Tibial artery (tissue), 4 donors: Measurements from ENCODE around the gene CNGA1.

Experiments used
- DNase-seq, 2 donors: peaks; one replicate each; pipeline ENCODE4 v3.0.0-alpha.2; 2019
- H3K27ac ChIP-seq, 2 donors: fragments of 200-600 bp; sonication (generic) in 1 of 2; 1 replicate in 1 of 2; 2 replicates in 1 of 2; pipeline ENCODE4 v1.5.1; 2018 to 2019; ENCODE audit warnings: mild to moderate bottlenecking in 1 of 2
- H3K27me3 ChIP-seq, 2 donors: fragments of 200-600 bp; sonication (generic) in 1 of 2; one replicate each; pipeline versions ENCODE4 v1.5.1 to v1.6.0; 2016 to 2019
- H3K36me3 ChIP-seq, 3 donors: fragments of 200-600 bp; sonication (generic) in 2 of 3; one replicate each; pipeline ENCODE4 v1.5.1; 2016 to 2019; ENCODE audit warnings: mild to moderate bottlenecking in 2 of 3
- H3K4me1 ChIP-seq, 4 donors: fragments of 200-600 bp; sonication (generic) in 2 of 4; 1 replicate in 3 of 4; 2 replicates in 1 of 4; pipeline ENCODE4 v1.5.1; 2016 to 2019
- H3K4me3 ChIP-seq, 2 donors: fragments of 200-600 bp; sonication (generic) in 1 of 2; 1 replicate in 1 of 2; 2 replicates in 1 of 2; pipeline ENCODE4 v1.5.1; 2018 to 2019; ENCODE audit warnings: mild to moderate bottlenecking in 2 of 2
- H3K9me3 ChIP-seq, 3 donors: fragments of 200-600 bp; sonication (generic) in 1 of 3; one replicate each; pipeline ENCODE4 v1.5.1; 2016 to 2019
- intact Hi-C: fragments of 100-400 bp; cut with DNase I; formaldehyde crosslinking; loops from one replicate; pipeline ENCODE4 v1.15.0; 2023; ENCODE audit warnings: low total_unique reads
- TF ChIP-seq, protein P1 (sequence below), 2 experiments: fragments of 200-600 bp in 1 of 2; fragments of 450-650 bp in 1 of 2; IDR thresholded peaks; one replicate each; pipeline ENCODE4 v1.5.1; 2017 to 2019; ENCODE audit warnings: antibody characterized with exemption in 2 of 2, mild to moderate bottlenecking in 1 of 2, moderate library complexity in 1 of 2

CNGA1 gene

DNA sequence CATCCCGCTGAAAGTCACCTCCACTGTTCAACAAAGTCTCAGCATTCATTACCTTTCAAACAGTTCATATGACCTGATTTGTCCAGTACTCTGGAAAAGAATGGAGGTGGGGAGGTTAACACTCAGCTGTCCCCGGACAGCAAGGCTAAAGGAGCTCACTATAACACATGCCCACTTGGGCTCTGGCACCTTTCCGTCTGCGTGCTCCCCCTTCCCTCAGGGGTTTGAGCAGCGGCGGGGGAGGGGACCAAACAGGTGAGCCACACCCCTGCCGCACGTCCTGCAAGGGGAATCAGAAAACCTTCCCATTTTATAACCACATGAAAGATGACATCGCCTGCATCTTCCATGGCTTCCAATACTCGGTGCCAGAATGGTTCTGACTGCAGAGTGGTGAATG lies 62.2 kb downstream of the CNGA1 start:
- Histone ChIP-seq H3K4me3 (no peak overlapping the region), H3K27me3 (no peaks in the 10 kb centered on the region), H3K9me3 (no peaks in the 10 kb centered on the region), H3K4me1 (no peaks in the 10 kb centered on the region), H3K27ac (no peak overlapping the region), H3K36me3 (no peaks in the 10 kb centered on the region)
- DNase-seq = no peak
- TF ChIP-seq, protein P1, sequence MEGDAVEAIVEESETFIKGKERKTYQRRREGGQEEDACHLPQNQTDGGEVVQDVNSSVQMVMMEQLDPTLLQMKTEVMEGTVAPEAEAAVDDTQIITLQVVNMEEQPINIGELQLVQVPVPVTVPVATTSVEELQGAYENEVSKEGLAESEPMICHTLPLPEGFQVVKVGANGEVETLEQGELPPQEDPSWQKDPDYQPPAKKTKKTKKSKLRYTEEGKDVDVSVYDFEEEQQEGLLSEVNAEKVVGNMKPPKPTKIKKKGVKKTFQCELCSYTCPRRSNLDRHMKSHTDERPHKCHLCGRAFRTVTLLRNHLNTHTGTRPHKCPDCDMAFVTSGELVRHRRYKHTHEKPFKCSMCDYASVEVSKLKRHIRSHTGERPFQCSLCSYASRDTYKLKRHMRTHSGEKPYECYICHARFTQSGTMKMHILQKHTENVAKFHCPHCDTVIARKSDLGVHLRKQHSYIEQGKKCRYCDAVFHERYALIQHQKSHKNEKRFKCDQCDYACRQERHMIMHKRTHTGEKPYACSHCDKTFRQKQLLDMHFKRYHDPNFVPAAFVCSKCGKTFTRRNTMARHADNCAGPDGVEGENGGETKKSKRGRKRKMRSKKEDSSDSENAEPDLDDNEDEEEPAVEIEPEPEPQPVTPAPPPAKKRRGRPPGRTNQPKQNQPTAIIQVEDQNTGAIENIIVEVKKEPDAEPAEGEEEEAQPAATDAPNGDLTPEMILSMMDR (IDR thresholded peaks at IDR 0.05) = no peak
- intact Hi-C loops = no loop called here

DNA sequence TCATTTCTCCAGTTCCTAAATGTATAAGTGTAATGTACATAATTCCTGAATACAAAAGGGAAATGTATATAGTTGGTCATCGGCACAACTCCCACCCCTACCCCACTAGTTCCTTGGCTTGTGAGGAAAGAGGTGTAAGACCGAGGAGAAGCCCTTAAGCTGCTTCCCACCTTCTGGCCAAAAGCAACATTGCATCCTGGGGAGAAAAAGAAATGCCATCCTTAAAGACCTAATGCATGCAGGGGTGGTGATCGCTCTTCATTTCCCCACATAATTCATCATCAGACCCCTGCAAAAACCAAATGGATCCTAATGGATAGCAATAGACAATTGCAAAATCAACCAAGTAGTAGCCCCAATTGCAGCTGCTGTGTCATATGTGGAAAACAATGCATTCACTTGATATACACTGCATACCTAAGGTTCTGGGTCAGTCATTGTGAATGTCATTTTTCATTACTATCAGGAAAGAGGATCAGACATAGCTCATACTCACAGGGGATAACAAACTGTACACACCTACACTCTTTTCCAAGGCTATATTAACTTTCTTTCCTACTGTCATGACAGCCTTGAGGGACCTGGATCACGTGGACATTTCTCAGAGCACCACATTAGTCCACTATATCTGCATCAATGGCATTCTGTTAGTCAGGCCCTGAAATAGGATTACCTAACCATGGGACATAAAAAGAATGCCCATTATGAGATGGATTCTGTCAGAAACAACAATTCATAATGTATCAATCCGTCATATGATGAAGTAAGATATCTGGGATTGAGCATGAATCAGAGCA lies 70.4 kb downstream of the CNGA1 start:
- Histone ChIP-seq H3K9me3 (no peaks in the 10 kb centered on the region), H3K36me3 (no peaks in the 10 kb centered on the region), H3K27ac (no peak overlapping the region), H3K27me3 (no peaks in the 10 kb centered on the region), H3K4me1 (no peaks in the 10 kb centered on the region), H3K4me3 (no peak overlapping the region)
- no peak for DNase-seq
- intact Hi-C loops = no loop called here
- TF ChIP-seq, protein P1 (IDR thresholded peaks at IDR 0.05) = no peak

GRCh38 chr4:47942081-47942819 lies 74.2 kb downstream of the CNGA1 start:
- Histone ChIP-seq H3K27ac (no peak overlapping the region), H3K9me3 (no peaks in the 10 kb centered on the region), H3K27me3 (no peaks in the 10 kb centered on the region), H3K36me3 (no peaks in the 10 kb centered on the region), H3K4me3 (no peak overlapping the region), H3K4me1 (no peaks in the 10 kb centered on the region)
- no peak for DNase-seq
- TF ChIP-seq, protein P1 (IDR thresholded peaks at IDR 0.05) = no peak
- intact Hi-C loops = no loop called here

- DNase-seq = no peak
- no peak overlapping the region for H3K27ac ChIP-seq
These were observed 77.0 kb downstream of the CNGA1 start for GRCh38 chr4:47939456-47939855.

GRCh38 chr4:47936336-47936735 lies 80.1 kb downstream of the CNGA1 start:
- intact Hi-C loops = no loop called here
- TF ChIP-seq, protein P1 (IDR thresholded peaks at IDR 0.05) = no peak

More at GRCh38 chr4:47939456-47939855, 77.0 kb downstream of the CNGA1 start:
- H3K27me3 ChIP-seq = peaks cover 0 to 2% of the 10 kb centered on the region in 2 donors
- H3K4me3 ChIP-seq = no peak overlapping the region
- TF ChIP-seq, protein P1 (IDR thresholded peaks at IDR 0.05) = no peak
- no peaks in the 10 kb centered on the region for H3K36me3 ChIP-seq
- H3K4me1 ChIP-seq = no peaks in the 10 kb centered on the region
- intact Hi-C loops = no loop called here
- H3K9me3 ChIP-seq = no peaks in the 10 kb centered on the region

More at GRCh38 chr4:47936336-47936735, 80.1 kb downstream of the CNGA1 start:
- Histone ChIP-seq H3K36me3 (no peaks in the 10 kb centered on the region), H3K27me3 (peaks cover 0 to 7% of the 10 kb centered on the region in 2 donors), H3K4me3 (no peak overlapping the region), H3K27ac (no peak overlapping the region), H3K4me1 (peaks cover 0 to 2% (median under 1%) of the 10 kb centered on the region in 4 donors), H3K9me3 (no peaks in the 10 kb centered on the region)
- no peak for DNase-seq
